T-cell (primary cell): ENCODE results near the gene ZC3HAV1L. TPM values are rescaled to one million over a fixed set of nuclear protein-coding genes. Genes with fewer than 3 reads are reported as not detected.

Experiments
- ATAC-seq, 4 experiments: fragments of 200-7000 bp in 3 of 4; fragments of 150-1000 bp in 1 of 4; cut with Tn5 transposase; replicated peaks in 1 of 4; 1 replicate in 3 of 4; 2 replicates in 1 of 4; pipeline ENCODE4 v1.10.0; 2021; ENCODE audit warnings: moderate library complexity in 3 of 4, mild to moderate bottlenecking in 2 of 4, moderate number of reproducible peaks in 1 of 4
- CTCF ChIA-PET, 2 donors: fragments of 300-600 bp; sonication (Branson Sonifier 250); formaldehyde crosslinking; loops; one replicate each; lab custom pipeline; 2022; ENCODE audit warnings: antibody characterized with exemption in 2 of 2; lab: Charles Lee
- POLR2A ChIA-PET, 2 donors: fragments of 300-600 bp; sonication (Branson Sonifier 250); formaldehyde crosslinking; loops; one replicate each; lab custom pipeline; 2022; ENCODE audit warnings: antibody characterized with exemption in 2 of 2; lab: Charles Lee
- DNase-seq, 35 experiments: peaks; one replicate each; pipeline versions ENCODE4 v3.0.0 to v3.0.0-alpha.2; 2013 to 2023
- H3K27ac ChIP-seq: one replicate; pipeline ENCODE4 v1.5.1; 2013; ENCODE audit warnings: low read length
- H3K27me3 ChIP-seq, 2 experiments: replicated peaks in 1 of 2; 1 replicate in 1 of 2; 2 replicates in 1 of 2; pipeline versions ENCODE4 v1.6.1 to v1.7.0; 2013; ENCODE audit warnings: low read length in 1 of 2, mixed read lengths in 1 of 2; ENCODE audit not compliant: control insufficient read depth in 2 of 2, insufficient read depth in 2 of 2; ENCODE audit errors: extremely low read depth in 1 of 2
- H3K36me3 ChIP-seq, 2 donors: 1 replicate in 1 of 2; 2 replicates in 1 of 2; pipeline versions ENCODE4 v1.6.1 to v1.7.0; 2013; ENCODE audit warnings: low read length in 1 of 2; ENCODE audit not compliant: control insufficient read depth in 2 of 2, insufficient read depth in 1 of 2; ENCODE audit errors: extremely low read depth in 1 of 2
- H3K4me1 ChIP-seq, 2 experiments: 1 replicate in 1 of 2; 2 replicates in 1 of 2; pipeline versions ENCODE4 v1.6.1 to v1.7.0; 2013; ENCODE audit warnings: low read length in 2 of 2, mixed read lengths in 1 of 2; ENCODE audit not compliant: insufficient read depth in 2 of 2, control insufficient read depth in 1 of 2; ENCODE audit errors: extremely low read depth in 1 of 2
- H3K4me3 ChIP-seq, 2 donors: 1 replicate in 1 of 2; 2 replicates in 1 of 2; pipeline versions ENCODE4 v1.5.1 to v1.7.0; 2013; ENCODE audit warnings: mild to moderate bottlenecking in 2 of 2, low read length in 1 of 2, moderate library complexity in 1 of 2; ENCODE audit not compliant: control insufficient read depth in 1 of 2; ENCODE audit errors: extremely low read depth in 1 of 2
- H3K9me3 ChIP-seq: 2 replicates; pipeline ENCODE4 v1.7.0; 2013
- H3K27ac Mint-ChIP-seq, 2 donors: one replicate each; pipeline ENCODE4 v1.8.0; 2020 to 2021; ENCODE audit warnings: mild to moderate bottlenecking in 2 of 2, mixed read lengths in 2 of 2
- H3K27me3 Mint-ChIP-seq, 2 donors: one replicate each; pipeline ENCODE4 v1.8.0; 2021 to 2022; ENCODE audit warnings: mixed read lengths in 2 of 2
- H3K36me3 Mint-ChIP-seq: one replicate; pipeline ENCODE4 v1.8.0; 2021; ENCODE audit warnings: mixed read lengths
- H3K4me1 Mint-ChIP-seq, 3 donors: one replicate each; pipeline ENCODE4 v1.8.0; 2020 to 2022; ENCODE audit warnings: mixed read lengths in 3 of 3, mild to moderate bottlenecking in 1 of 3
- H3K4me3 Mint-ChIP-seq, 3 donors: one replicate each; pipeline ENCODE4 v1.8.0; 2020 to 2022; ENCODE audit warnings: mild to moderate bottlenecking in 3 of 3, mixed read lengths in 3 of 3, moderate library complexity in 3 of 3
- H3K9me3 Mint-ChIP-seq, 3 donors: one replicate each; pipeline ENCODE4 v1.8.0; 2020 to 2022; ENCODE audit warnings: mixed read lengths in 3 of 3
- WGBS: methylation state at CpG from one replicate; pipeline ENCODE4 v1.1.5; 2013; ENCODE audit warnings: missing lambda C conversion rate; ENCODE audit not compliant: insufficient coverage; 5-methylcytosine and 5-hydroxymethylcytosine counted together
- total RNA-seq, 35 experiments: library from RNA in 6 of 35; stranded (reverse) in 6 of 35; fragments of 120-200 nt in 1 of 35; gene quantifications; one replicate each; pipeline versions ENCODE4 v1.2.1 to v1.2.4 and lab custom pipeline; 2013 to 2026

ZC3HAV1L gene
- total RNA-seq, 5 donors from 2014 or later (not counting 1 experiment from before 2014, with no cell fraction given), result 1.2 to 7.6 (median 5.1) TPM

- Histone ChIP-seq H3K27ac (no peak within 1 kb of the TSS), H3K27me3 (peaks cover 0 to 36% of the 10 kb centered on the region in 2 experiments), H3K4me1 (peaks cover 0 to 13% of the 10 kb centered on the region in 2 experiments), H3K4me3 (peak within 1 kb of the TSS; percentile 47 to 75), H3K9me3 (no peaks in the 10 kb centered on the region), H3K36me3 (no peaks in the 10 kb centered on the region)
- peak within 1 kb of the TSS; percentile 84 to 92 (median 88) for H3K4me3 Mint-ChIP-seq
- peaks cover 9 to 14% (median 13%) of the 10 kb centered on the region in 3 donors for H3K4me1 Mint-ChIP-seq
- ATAC-seq, result peak; percentile 83 to 90 (median 84)
- H3K36me3 Mint-ChIP-seq, result no peaks in the 10 kb centered on the region
- peaks cover 32 to 43% of the 10 kb centered on the region in 2 donors for H3K27me3 Mint-ChIP-seq
- no peaks in the 10 kb centered on the region for H3K9me3 Mint-ChIP-seq
- H3K27ac Mint-ChIP-seq, result no peak within 1 kb of the TSS
- peak in 28 of 35 experiments; percentile 4 to 62 (median 18) for DNase-seq
- CTCF ChIA-PET, result interaction anchor here (0.6 to 0.8 kb wide), 2 partner anchors 56 to 95 kb away, joined by 3 to 5 read pairs; no protein-coding TSS in a partner anchor
- POLR2A ChIA-PET, result no interaction called here
- 4% methylated on average over 100 of the region's 105 CpGs for WGBS
Observed at GRCh38 chr7:138981332-138982203, 54.3 kb downstream of the ZC3HAV1L start, which contains the start of gene KIAA1549. TSS of gene KIAA1549 (minus strand) at chr7:138981389. CDS start at chr7:138981269, 120 bp downstream.

DNA sequence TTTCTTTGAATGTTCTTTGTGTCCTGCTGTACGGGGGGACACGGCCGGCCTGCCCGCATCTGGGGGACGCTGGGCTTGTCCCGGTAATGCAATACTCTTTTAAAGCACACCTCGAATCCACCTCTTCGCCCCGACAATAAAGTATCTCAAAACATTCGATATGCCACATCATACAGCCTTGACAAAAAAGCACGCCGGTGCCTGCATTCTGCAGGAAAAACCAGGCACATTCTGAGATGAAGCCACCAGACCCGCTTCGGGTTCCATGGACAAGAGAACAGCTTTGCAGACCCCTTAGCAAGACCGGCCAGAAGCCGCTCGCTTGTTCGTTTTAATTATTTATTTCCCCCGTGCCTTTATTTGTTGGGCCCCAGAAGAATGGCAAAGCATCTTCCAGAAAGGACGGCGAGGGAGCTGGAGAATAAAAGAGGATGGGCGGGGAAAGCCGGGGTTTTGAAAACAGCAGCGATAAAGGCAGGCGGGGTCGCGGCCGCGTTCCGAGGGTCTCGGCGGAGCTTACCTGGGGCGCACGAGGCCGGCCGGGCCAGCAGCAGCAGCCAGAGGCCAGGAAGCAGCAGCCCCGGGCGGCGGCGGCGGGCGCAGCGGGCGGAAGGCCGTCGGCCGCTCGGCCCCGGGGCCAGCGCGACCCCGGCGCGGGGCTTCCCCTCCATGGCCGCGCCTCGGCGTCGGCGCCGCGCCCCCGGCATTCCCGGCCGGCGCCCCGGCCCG lies 55.1 kb downstream of the ZC3HAV1L start:
- peak in 3 of 4 experiments; percentile 13 to 40 (median 39) for ATAC-seq
- POLR2A ChIA-PET, result no interaction called here

DNA sequence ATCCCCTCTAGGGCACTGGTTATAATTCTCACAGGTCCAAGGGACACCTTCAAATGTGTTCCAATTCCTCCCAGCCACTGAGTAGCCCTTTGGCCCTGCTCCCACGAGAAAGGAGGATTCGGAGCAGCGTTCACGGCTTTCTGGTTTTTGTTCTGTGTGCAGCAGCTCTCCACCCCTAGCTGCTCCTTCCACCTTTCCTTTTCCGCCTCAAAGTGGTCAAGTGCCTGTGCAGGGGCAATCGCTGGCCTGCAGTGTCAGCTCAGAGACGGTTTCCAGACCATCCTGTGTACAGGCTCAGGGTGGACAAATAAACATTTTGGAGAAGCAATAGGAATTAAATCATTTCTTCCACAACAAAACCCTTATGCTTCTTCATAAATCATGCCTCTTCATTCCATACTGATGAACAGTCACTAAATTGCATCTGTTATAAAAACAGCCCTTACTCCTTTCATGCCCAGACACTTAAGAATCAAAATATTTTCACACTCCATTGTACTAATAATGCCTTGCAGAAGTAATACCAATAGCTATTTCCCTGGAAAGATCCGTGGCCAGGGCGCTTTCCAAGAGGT lies 55.8 kb downstream of the ZC3HAV1L start:
- ChIA-PET CTCF (no interaction called here), POLR2A (no interaction called here)
- peak overlapping the region in 1 of 2 donors; percentile 75 for H3K4me3 ChIP-seq
- peak overlapping the region; percentile 84 to 92 (median 88) for H3K4me3 Mint-ChIP-seq
- peaks cover 0 to 36% of the 10 kb centered on the region in 2 experiments for H3K27me3 ChIP-seq
- no peak overlapping the region for H3K27ac ChIP-seq
- DNase-seq, result no peak
- no peak overlapping the region for H3K27ac Mint-ChIP-seq
- H3K9me3 ChIP-seq, result no peaks in the 10 kb centered on the region
- WGBS, result 94% methylated on average over 6 of the region's 9 CpGs
- peaks cover 9 to 14% (median 13%) of the 10 kb centered on the region in 3 donors for H3K4me1 Mint-ChIP-seq
- H3K4me1 ChIP-seq, result peaks cover 0 to 13% of the 10 kb centered on the region in 2 experiments
- no peaks in the 10 kb centered on the region for H3K36me3 ChIP-seq
- H3K36me3 Mint-ChIP-seq, result no peaks in the 10 kb centered on the region
- H3K27me3 Mint-ChIP-seq, result peaks cover 34 to 41% of the 10 kb centered on the region in 2 donors
- no peaks in the 10 kb centered on the region for H3K9me3 Mint-ChIP-seq
- ATAC-seq, result no peak

More for the DNA sequence above, 55.1 kb downstream of the ZC3HAV1L start:
- 3% methylated on average over 68 of the region's 68 CpGs for WGBS
- H3K4me1 Mint-ChIP-seq, result peaks cover 9 to 14% (median 13%) of the 10 kb centered on the region in 3 donors
- peaks cover 0 to 36% of the 10 kb centered on the region in 2 experiments for H3K27me3 ChIP-seq
- H3K9me3 ChIP-seq, result no peaks in the 10 kb centered on the region
- no peaks in the 10 kb centered on the region for H3K9me3 Mint-ChIP-seq
- peaks cover 32 to 39% of the 10 kb centered on the region in 2 donors for H3K27me3 Mint-ChIP-seq
- H3K4me1 ChIP-seq, result peaks cover 0 to 13% of the 10 kb centered on the region in 2 experiments
- H3K36me3 Mint-ChIP-seq, result no peaks in the 10 kb centered on the region
- CTCF ChIA-PET, result interaction anchor here (0.6 to 0.8 kb wide), 2 partner anchors 55 to 94 kb away, joined by 3 to 5 read pairs; no protein-coding TSS in a partner anchor
- no peaks in the 10 kb centered on the region for H3K36me3 ChIP-seq
- H3K4me3 Mint-ChIP-seq, result peak overlapping the region; percentile 84 to 92 (median 88)
- DNase-seq, result peak in 2 of 35 experiments; percentile 8 to 13
- peak overlapping the region; percentile 47 to 75 for H3K4me3 ChIP-seq
- no peak overlapping the region for H3K27ac ChIP-seq
- no peak overlapping the region for H3K27ac Mint-ChIP-seq

GRCh38 chr7:138979226-138979979 lies 56.4 kb downstream of the ZC3HAV1L start:
- Mint-ChIP-seq H3K4me1 (peaks cover 9 to 14% (median 13%) of the 10 kb centered on the region in 3 donors), H3K4me3 (peak overlapping the region; percentile 10 to 92 (median 28)), H3K36me3 (no peaks in the 10 kb centered on the region), H3K27ac (no peak overlapping the region), H3K9me3 (no peaks in the 10 kb centered on the region), H3K27me3 (peaks cover 36 to 42% of the 10 kb centered on the region in 2 donors)
- ChIA-PET CTCF (interaction anchor here (0.6 to 1.3 kb wide), 3 partner anchors 56 to 1268 kb away, joined by 3 to 6 read pairs (median 4); no protein-coding TSS in a partner anchor), POLR2A (interaction anchor here in 1 of 2 donors (0.7 kb wide), 1 partner anchor 1077 kb away, joined by 6 read pairs; no protein-coding TSS in a partner anchor)
- Histone ChIP-seq H3K9me3 (no peaks in the 10 kb centered on the region), H3K4me1 (peaks cover 0 to 13% of the 10 kb centered on the region in 2 experiments), H3K4me3 (no peak overlapping the region), H3K27ac (no peak overlapping the region), H3K36me3 (no peaks in the 10 kb centered on the region), H3K27me3 (peaks cover 0 to 37% of the 10 kb centered on the region in 2 experiments)
- ATAC-seq (peak in 1 of 4 experiments; percentile 49), DNase-seq (peak in 1 of 35 experiments; percentile 33)
- WGBS, result 80% methylated on average over 1 of the region's 6 CpGs

GRCh38 chr7:138978541-138979184 lies 57.2 kb downstream of the ZC3HAV1L start:
- ChIA-PET POLR2A (interaction anchor here in 1 of 2 donors (0.7 kb wide), 1 partner anchor 1077 kb away, joined by 6 read pairs; no protein-coding TSS in a partner anchor), CTCF (interaction anchor here (0.6 to 1.3 kb wide), 2 partner anchors 56 to 92 kb away, joined by 4 to 6 read pairs; no protein-coding TSS in a partner anchor)
- H3K4me1 ChIP-seq, result peaks cover 0 to 13% of the 10 kb centered on the region in 2 experiments
- H3K9me3 ChIP-seq, result no peaks in the 10 kb centered on the region
- H3K27ac Mint-ChIP-seq, result no peak overlapping the region
- ATAC-seq (no peak), DNase-seq (no peak)
- no peaks in the 10 kb centered on the region for H3K36me3 Mint-ChIP-seq
- WGBS, result 82% methylated on average over 6 of the region's 6 CpGs
- H3K27ac ChIP-seq, result no peak overlapping the region
- H3K4me3 Mint-ChIP-seq, result no peak overlapping the region
- peaks cover 38 to 42% of the 10 kb centered on the region in 2 donors for H3K27me3 Mint-ChIP-seq
- no peak overlapping the region for H3K4me3 ChIP-seq
- peaks cover 0 to 42% of the 10 kb centered on the region in 2 experiments for H3K27me3 ChIP-seq
- H3K4me1 Mint-ChIP-seq, result peaks cover 9 to 14% (median 13%) of the 10 kb centered on the region in 3 donors
- no peaks in the 10 kb centered on the region for H3K9me3 Mint-ChIP-seq
- no peaks in the 10 kb centered on the region for H3K36me3 ChIP-seq
